Stimulated activated CD4-positive, alpha-beta T cell treated with anti-CD3 and anti-CD28 coated beads, Interleukin-12 subunit alpha, Interleukin-12 subunit beta, amount 100 ng/mL, for 4 hours (primary cell): Measurements from ENCODE around the gene KCTD5.

ENCODE experiments used
- DNase-seq: peaks from one replicate; pipeline ENCODE4 v3.0.0-alpha.2; 2020

KCTD5 gene

GRCh38 chr16:2752850-2753732, 70.8 kb downstream of the KCTD5 start:
- peak; percentile 67 for DNase-seq

GRCh38 chr16:2753733-2754020, 71.4 kb downstream of the KCTD5 start:
- no peak for DNase-seq

DNA sequence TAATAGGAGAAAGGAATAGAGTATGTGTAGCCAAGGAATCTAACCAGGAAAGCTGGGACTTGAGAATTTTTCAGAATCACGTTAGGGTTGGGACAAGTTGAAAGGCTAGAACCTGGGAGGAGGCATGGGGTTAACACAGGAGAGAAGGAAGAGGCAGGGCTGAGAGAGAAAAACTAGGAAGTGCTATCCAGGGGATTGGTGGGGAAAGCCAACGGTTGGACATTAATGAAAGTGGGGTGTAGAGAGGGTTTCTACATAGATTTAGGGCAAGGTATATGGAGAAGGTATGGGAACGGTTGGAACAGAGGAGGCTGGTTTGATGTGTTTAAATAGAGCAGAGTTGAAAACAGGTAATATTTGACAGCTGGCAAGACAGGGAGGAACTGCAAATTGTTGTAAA, 72.8 kb downstream of the KCTD5 start:
- DNase-seq: no peak

DNA sequence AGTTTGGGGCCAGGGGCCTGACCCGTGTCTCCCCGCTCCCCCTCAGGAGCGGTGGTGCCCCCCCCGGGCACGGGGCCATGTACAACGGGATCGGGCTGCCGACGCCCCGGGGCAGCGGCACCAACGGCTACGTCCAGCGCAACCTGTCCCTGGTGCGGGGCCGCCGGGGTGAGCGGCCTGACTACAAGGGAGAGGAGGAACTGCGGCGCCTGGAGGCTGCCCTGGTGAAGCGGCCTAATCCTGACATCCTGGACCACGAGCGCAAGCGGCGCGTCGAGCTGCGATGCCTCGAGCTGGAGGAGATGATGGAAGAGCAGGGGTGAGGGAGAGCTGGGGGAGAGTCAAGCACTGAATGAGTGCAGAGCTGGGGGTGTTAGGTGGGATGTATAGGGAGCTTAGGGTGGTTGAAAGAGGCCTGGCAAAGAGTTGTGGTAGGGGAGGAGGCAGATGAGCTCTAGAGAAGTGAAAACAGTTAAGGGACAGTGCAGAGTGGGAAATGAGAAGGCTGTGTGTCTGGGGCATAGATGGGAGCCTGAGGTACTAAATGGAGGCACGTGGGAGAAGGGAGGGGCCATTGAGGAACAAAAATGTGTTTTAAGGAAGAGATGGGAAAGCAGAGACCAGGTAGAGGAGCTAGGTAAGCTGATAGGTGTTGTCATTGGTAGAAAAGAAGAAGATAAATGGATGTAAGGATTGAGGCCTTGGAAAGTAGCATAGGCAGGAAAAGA, 74.1 kb downstream of the KCTD5 start:
- no peak for DNase-seq

- no peak for DNase-seq
Measured at GRCh38 chr16:2757344-2757743, 75.0 kb downstream of the KCTD5 start.
